HG02588 (cell line): ENCODE results near the gene KIF13A.
"Not testable (repeated sequence)": the region's sequence is repeated elsewhere in the genome, so short reads cannot be mapped to it uniquely, and the experiment has no call there.

ENCODE experiments used
- ATAC-seq: cut with Tn5 transposase; IDR thresholded peaks from one replicate; pipeline ENCODE4 v1.9.1; 2021; ENCODE audit warnings: mild to moderate bottlenecking, moderate library complexity; ENCODE audit not compliant: unreplicated experiment

The KIF13A gene

GRCh38 chr6:17851720-17852161 is 135.7 kb downstream of the KIF13A start:
- no peak for ATAC-seq

GRCh38 chr6:17851001-17851719 is 136.3 kb downstream of the KIF13A start:
- no peak for ATAC-seq

- no peak for ATAC-seq
These were observed 137.2 kb downstream of the KIF13A start for GRCh38 chr6:17850281-17850680.

GRCh38 chr6:17847203-17847760 is 140.2 kb downstream of the KIF13A start:
- no peak for ATAC-seq

GRCh38 chr6:17846762-17847161 is 140.7 kb downstream of the KIF13A start:
- ATAC-seq: no peak

- ATAC-seq: no peak
These were observed 141.8 kb downstream of the KIF13A start for GRCh38 chr6:17845598-17845997.

GRCh38 chr6:17844967-17845366 is 142.5 kb downstream of the KIF13A start:
- not testable (repeated sequence) for ATAC-seq

- ATAC-seq: no peak
These were observed 144.3 kb downstream of the KIF13A start for GRCh38 chr6:17842934-17843821.

- ATAC-seq: no peak
These were observed 145.2 kb downstream of the KIF13A start for GRCh38 chr6:17842014-17842776.

GRCh38 chr6:17839513-17840223 is 147.8 kb downstream of the KIF13A start:
- ATAC-seq: no peak

- no peak for ATAC-seq
These were observed 151.1 kb downstream of the KIF13A start for GRCh38 chr6:17836293-17836692.

- ATAC-seq: no peak
These were observed 151.7 kb downstream of the KIF13A start for GRCh38 chr6:17835784-17836183.

GRCh38 chr6:17831135-17831534 is 156.3 kb downstream of the KIF13A start:
- ATAC-seq: no peak

GRCh38 chr6:17829905-17830304 is 157.5 kb downstream of the KIF13A start:
- ATAC-seq: no peak

GRCh38 chr6:17828149-17828548 is 159.3 kb downstream of the KIF13A start:
- ATAC-seq: no peak

GRCh38 chr6:17826301-17826700 is 161.1 kb downstream of the KIF13A start:
- no peak for ATAC-seq

- no peak for ATAC-seq
These were observed 167.4 kb downstream of the KIF13A start for GRCh38 chr6:17820055-17820454.

GRCh38 chr6:17817763-17818162 is 169.7 kb downstream of the KIF13A start:
- ATAC-seq: no peak

GRCh38 chr6:17816921-17817611 is 170.4 kb downstream of the KIF13A start:
- no peak for ATAC-seq

- ATAC-seq: no peak
These were observed 173.9 kb downstream of the KIF13A start for GRCh38 chr6:17813542-17813941.
